Cardiac fibroblast (primary cell): ENCODE results near the gene NECAB3.

Experiments used
- DNase-seq, 2 donors: peaks; one replicate each; pipeline versions ENCODE4 v3.0.0 to v3.0.0-alpha.2; 2010; ENCODE audit warnings: low read depth in 2 of 2
- H3K4me3 ChIP-seq, 2 donors: replicated peaks in 1 of 2; 1 replicate in 1 of 2; 2 replicates in 1 of 2; pipeline ENCODE4 v1.5.1; 2011; ENCODE audit warnings: low read depth in 2 of 2, low read length in 2 of 2, mild to moderate bottlenecking in 2 of 2, moderate library complexity in 1 of 2
- CTCF ChIP-seq: IDR thresholded peaks from one replicate; pipeline ENCODE4 v1.5.1; 2011; ENCODE audit warnings: low read depth, mild to moderate bottlenecking, low read length, inconsistent platforms

Gene NECAB3, protein sequence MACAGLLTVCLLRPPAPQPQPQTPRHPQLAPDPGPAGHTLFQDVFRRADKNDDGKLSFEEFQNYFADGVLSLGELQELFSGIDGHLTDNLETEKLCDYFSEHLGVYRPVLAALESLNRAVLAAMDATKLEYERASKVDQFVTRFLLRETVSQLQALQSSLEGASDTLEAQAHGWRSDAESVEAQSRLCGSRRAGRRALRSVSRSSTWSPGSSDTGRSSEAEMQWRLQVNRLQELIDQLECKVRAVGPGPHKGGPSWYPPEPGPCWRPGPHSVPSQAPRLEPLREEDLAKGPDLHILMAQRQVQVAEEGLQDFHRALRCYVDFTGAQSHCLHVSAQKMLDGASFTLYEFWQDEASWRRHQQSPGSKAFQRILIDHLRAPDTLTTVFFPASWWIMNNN

DNA sequence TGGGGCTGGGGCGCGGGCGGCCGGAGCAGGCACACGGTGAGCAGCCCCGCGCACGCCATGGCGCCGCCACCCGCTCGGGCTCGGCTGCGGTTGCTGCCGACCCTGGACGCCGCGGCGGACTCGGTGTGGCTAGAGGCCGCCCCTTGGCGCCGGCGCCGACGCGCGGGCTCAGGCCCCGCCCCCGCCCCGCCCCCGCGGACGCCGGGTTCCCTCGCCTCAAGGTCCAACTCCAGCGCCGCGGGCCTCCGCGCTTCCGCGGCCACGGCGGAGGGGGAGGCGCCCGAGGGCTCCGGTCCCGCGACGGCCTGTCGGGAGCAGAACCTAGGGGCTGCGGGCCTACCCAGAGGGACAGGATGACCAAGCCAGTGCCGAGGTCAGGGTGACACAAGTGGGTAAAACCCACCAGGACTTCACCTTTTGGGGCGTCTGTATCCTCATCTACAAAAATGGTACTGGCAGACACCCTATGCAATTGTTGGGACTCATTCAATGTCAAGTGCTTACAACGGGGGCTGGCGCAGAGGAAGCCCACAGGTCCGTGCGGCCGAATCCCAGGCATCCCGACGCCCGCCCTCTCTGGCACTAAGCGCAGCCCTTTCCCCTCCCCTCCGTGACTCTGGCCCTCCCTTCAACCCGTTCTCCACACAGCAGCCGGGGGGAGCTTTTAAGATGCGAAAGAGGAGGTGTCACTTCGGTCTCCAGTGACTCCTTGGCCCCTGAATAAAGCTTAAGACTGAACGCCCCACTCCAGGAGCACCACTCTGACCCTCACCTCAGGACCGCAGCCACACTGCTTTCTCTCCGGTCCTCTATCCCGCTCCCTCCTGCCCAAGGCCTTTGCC, at the start of gene NECAB3:
NECAB3 (minus strand) TSS at position 135 of the 842 bp plus-strand sequence; CDS start at position 59, 76 bp downstream.
- peak; percentile 52 to 77 for DNase-seq
- H3K4me3 ChIP-seq = peak within 1 kb of the TSS; percentile 56 to 71
- TF ChIP-seq CTCF = no peak

DNA sequence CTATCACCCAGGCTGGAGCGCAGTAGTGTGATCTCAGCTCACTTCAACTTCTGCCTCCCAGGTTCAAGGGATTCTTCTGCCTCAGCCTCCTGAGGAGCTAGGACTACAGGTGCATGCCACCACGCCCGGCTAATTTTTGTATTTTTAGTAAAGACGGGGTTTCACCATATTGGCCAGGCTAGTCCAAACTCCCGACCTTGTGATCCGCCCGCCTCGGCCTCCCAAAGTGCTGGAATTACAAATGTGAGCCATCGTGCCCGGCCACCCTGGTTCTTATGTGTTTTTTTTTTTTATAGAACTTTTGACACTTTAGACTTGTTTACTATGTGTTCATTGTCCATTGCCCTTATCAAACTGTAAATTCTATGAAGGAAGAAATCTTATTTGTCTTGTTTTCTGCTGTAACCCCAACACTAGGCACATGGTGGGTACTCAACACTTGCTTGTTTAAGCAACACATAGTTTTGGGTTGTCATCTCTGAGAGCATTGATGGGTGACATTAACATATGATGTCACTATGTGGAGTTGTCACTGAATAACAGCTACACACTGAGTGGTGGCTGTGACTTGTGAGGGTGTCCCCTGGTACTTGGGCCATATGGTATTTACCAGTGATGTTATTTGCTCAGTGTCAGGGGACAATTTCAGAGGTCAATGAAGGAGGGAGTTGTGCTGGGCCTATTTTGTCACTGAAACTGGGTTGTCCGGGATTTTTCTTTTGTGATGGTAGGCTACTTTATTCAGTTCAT, 47.3 kb upstream of the NECAB3 start:
- H3K4me3 ChIP-seq = no peak overlapping the region
- no peak for TF ChIP-seq CTCF
- DNase-seq = no peak

DNA sequence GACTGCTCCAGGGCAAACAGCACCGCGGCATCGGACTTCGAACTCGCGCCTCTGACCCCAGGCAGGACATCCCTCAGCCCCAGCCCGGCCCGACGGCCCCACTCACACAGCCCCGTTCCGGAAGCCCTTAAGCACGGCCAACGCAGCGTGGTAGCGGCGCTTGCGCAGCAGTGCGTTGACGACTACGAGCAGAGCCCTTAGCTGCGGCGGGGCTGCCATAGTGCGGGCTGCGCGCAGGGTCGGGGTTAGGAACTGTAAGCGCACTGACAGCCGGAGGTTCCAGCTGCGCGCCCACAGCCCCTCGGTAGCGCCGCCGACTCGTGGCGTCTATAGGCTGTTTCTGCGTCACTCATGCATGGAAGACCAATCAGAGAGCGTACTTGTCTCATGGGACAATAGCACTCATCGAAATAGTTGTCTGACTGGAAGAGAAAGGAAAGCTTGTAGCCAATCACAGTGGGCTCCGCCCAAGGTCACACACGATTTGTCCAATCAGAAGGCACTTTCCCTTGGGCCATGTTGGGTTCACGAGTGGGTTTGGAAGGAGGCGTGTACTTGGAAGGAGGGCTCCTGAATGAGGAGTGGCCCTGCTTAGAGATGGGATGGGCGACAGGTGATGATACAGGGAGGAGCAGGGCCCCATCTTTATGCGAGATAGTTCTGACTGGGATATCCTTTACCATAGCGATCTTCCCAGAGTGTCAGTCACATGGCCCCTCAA, 45.9 kb upstream of the NECAB3 start, which contains the start of gene PXMP4:
PXMP4 (minus strand) TSS at position 322 of the 721 bp plus-strand sequence; CDS start at position 219, 103 bp downstream.
- DNase-seq = peak; percentile 99 to 100
- peak within 1 kb of the TSS; percentile 92 to 97 for H3K4me3 ChIP-seq
- TF ChIP-seq CTCF = no peak

- peak in 1 of 2 donors; percentile 6 for DNase-seq
- peak overlapping the region; percentile 92 to 97 for H3K4me3 ChIP-seq
- TF ChIP-seq CTCF = no peak
Observed at GRCh38 chr20:33719277-33719988, 45.2 kb upstream of the NECAB3 start.

DNA sequence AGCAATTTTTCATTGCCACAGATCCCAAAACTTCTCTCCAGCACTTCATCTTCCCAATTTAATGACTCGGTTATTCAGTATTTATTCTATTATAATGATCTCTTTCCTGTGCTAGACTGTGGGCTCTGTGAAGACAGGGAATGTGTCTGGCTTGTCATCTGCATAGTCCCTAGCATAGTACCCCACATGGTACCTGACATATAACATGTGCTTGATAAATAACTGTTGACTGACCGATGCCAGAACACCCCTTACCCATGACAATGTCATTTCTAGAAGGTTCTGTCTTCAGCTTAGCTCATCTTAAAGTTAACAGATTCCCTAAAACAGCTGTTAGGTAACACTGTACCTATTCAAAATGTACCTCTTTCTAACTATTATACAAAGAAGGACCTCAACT, 42.3 kb upstream of the NECAB3 start:
- no peak for TF ChIP-seq CTCF
- H3K4me3 ChIP-seq = no peak overlapping the region
- no peak for DNase-seq
